Measurements from ENCODE around the gene HSD17B2. TPM values are rescaled to one million over a fixed set of nuclear protein-coding genes. Genes with fewer than 3 reads are reported as not detected.

HSD17B2 gene
- total and polyA plus RNA-seq, 8 donors: 0.11 to 0.86 (median 0.37) TPM

- peak overlapping the region; percentile 39 to 48 for H3K4me3 ChIP-seq
- H3K27me3 ChIP-seq: peaks cover 0 to 17% of the 10 kb centered on the region in 2 donors
- H3K36me3 ChIP-seq: no peaks in the 10 kb centered on the region
- TF ChIP-seq, protein P1, sequence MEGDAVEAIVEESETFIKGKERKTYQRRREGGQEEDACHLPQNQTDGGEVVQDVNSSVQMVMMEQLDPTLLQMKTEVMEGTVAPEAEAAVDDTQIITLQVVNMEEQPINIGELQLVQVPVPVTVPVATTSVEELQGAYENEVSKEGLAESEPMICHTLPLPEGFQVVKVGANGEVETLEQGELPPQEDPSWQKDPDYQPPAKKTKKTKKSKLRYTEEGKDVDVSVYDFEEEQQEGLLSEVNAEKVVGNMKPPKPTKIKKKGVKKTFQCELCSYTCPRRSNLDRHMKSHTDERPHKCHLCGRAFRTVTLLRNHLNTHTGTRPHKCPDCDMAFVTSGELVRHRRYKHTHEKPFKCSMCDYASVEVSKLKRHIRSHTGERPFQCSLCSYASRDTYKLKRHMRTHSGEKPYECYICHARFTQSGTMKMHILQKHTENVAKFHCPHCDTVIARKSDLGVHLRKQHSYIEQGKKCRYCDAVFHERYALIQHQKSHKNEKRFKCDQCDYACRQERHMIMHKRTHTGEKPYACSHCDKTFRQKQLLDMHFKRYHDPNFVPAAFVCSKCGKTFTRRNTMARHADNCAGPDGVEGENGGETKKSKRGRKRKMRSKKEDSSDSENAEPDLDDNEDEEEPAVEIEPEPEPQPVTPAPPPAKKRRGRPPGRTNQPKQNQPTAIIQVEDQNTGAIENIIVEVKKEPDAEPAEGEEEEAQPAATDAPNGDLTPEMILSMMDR (IDR thresholded peaks at IDR 0.05): no peak
- DNase-seq (no peak), ATAC-seq (no peak)
- no peaks in the 10 kb centered on the region for H3K4me1 ChIP-seq
- no peak overlapping the region for H3K27ac ChIP-seq
- intact Hi-C loops (cut with DNase I): no loop called here
- peaks cover 0 to 16% of the 10 kb centered on the region in 2 donors for H3K9me3 ChIP-seq
Measured at GRCh38 chr16:82010649-82011048, 24.4 kb upstream of the HSD17B2 start.

DNA sequence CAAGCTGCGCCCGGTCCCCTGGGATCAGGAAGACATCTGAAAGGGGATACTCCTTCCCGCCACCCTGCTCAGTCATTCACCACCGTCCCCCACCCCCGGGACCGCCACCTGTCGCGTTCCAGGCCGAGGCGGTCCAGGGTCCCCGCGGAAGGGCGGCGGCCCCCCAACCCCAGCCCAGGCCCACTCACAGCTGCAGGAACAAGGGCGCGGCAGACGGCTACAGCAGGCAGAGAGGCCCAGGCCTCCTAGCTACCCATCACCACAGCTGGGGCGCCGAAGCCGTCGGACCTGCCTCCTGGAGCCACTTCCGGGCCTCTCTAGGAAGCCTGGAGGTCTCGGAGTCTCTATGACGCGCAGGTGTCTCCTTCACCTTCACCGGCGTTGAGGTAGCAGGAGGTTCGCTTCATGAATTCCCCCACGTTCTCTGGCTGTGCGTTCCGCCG lies 23.8 kb upstream of the HSD17B2 start, which contains the start of gene SDR42E1:
Gene SDR42E1 (minus strand): TSS at position 272 of the 443 bp plus-strand sequence. CDS start 10,612 bp downstream, outside the sequence.
- Histone ChIP-seq H3K36me3 (no peaks in the 10 kb centered on the region), H3K4me3 (peak within 1 kb of the TSS; percentile 39 to 48), H3K27ac (no peak within 1 kb of the TSS), H3K27me3 (peaks cover 0 to 17% of the 10 kb centered on the region in 2 donors), H3K4me1 (no peaks in the 10 kb centered on the region), H3K9me3 (peaks cover 0 to 16% of the 10 kb centered on the region in 2 donors)
- TF ChIP-seq, protein P1 (IDR thresholded peaks at IDR 0.05): no peak
- peak; percentile 98 for ATAC-seq
- DNase-seq: peak in 3 of 4 donors; percentile 56 to 87 (median 60)
- intact Hi-C loops (cut with DNase I): no loop called here

- Histone ChIP-seq H3K27me3 (peaks cover 0 to 17% of the 10 kb centered on the region in 2 donors), H3K9me3 (peaks cover 0 to 16% of the 10 kb centered on the region in 2 donors), H3K36me3 (no peaks in the 10 kb centered on the region), H3K4me3 (no peak overlapping the region), H3K4me1 (no peaks in the 10 kb centered on the region), H3K27ac (no peak overlapping the region)
- no peak for ATAC-seq
- no peak for DNase-seq
- intact Hi-C loops (cut with DNase I): no loop called here
- TF ChIP-seq, protein P1 (IDR thresholded peaks at IDR 0.05): no peak
Measured at GRCh38 chr16:82013139-82013538, 21.9 kb upstream of the HSD17B2 start.

DNA sequence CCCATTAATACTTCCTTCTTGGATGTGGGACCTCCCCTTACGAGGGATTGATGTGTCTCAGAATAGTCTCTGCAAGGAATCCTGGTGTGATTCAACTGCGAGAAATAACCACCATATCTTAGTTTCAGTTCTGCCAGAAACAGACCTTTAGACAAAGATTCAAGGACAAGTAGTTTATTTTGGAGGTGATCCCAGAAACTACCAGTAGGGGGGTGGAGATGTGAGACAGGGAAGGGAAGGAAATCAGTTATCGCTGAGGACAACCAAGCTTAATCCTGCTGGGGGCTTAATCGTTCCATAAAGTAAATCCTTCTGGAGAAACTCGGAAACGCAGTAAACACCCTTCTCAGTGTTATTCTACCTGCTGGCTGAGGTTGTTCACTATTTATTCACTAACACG lies 18.8 kb upstream of the HSD17B2 start:
- Histone ChIP-seq H3K4me1 (no peaks in the 10 kb centered on the region), H3K27ac (no peak overlapping the region), H3K27me3 (peaks cover 0 to 19% of the 10 kb centered on the region in 2 donors), H3K36me3 (no peaks in the 10 kb centered on the region), H3K9me3 (peaks cover 0 to 6% of the 10 kb centered on the region in 2 donors), H3K4me3 (no peak overlapping the region)
- intact Hi-C loops (cut with DNase I): no loop called here
- ATAC-seq (peak; percentile 80), DNase-seq (no peak)
- TF ChIP-seq, protein P1 (IDR thresholded peaks at IDR 0.05): peak in 1 of 2 donors; percentile 19

- intact Hi-C loops (cut with DNase I): no loop called here
- TF ChIP-seq, protein P1 (IDR thresholded peaks at IDR 0.05): no peak
- H3K27ac ChIP-seq: no peak overlapping the region
- no peaks in the 10 kb centered on the region for H3K4me1 ChIP-seq
- no peak overlapping the region for H3K4me3 ChIP-seq
- ATAC-seq: no peak
- H3K36me3 ChIP-seq: no peaks in the 10 kb centered on the region
- peaks cover 0 to 6% of the 10 kb centered on the region in 2 donors for H3K9me3 ChIP-seq
- peaks cover 0 to 12% of the 10 kb centered on the region in 2 donors for H3K27me3 ChIP-seq
- DNase-seq: no peak
Measured at GRCh38 chr16:82016964-82017363, 18.1 kb upstream of the HSD17B2 start.

All from left lung (tissue), 10 donors.